HG02970 (cell line): ENCODE results near the gene MCRIP1.

ENCODE experiments used
- ATAC-seq: cut with Tn5 transposase; IDR thresholded peaks from one replicate; pipeline ENCODE4 v1.9.1; 2021; ENCODE audit warnings: mild to moderate bottlenecking, moderate library complexity, moderate number of reproducible peaks; ENCODE audit not compliant: unreplicated experiment, low FRiP score

Gene MCRIP1

GRCh38 chr17:81822996-81823819 is 9.9 kb downstream of the MCRIP1 start:
- ATAC-seq, result no peak

- no peak for ATAC-seq
Observed at GRCh38 chr17:81822312-81822637, 10.8 kb downstream of the MCRIP1 start.

- no peak for ATAC-seq
Observed at GRCh38 chr17:81821603-81822311, 11.3 kb downstream of the MCRIP1 start.

- ATAC-seq, result no peak
Observed at GRCh38 chr17:81821147-81821546, 11.9 kb downstream of the MCRIP1 start.

GRCh38 chr17:81819708-81820107 is 13.4 kb downstream of the MCRIP1 start:
- ATAC-seq, result no peak

GRCh38 chr17:81817758-81818147 is 15.3 kb downstream of the MCRIP1 start:
- no peak for ATAC-seq

GRCh38 chr17:81815646-81815986 is 17.5 kb downstream of the MCRIP1 start:
- ATAC-seq, result no peak

GRCh38 chr17:81814748-81815645 is 18.1 kb downstream of the MCRIP1 start:
- ATAC-seq, result no peak

GRCh38 chr17:81813861-81814683 is 19.0 kb downstream of the MCRIP1 start:
- no peak for ATAC-seq

- ATAC-seq, result no peak
Observed at GRCh38 chr17:81813371-81813684, 19.8 kb downstream of the MCRIP1 start.

- no peak for ATAC-seq
Observed at GRCh38 chr17:81812571-81813370, 20.3 kb downstream of the MCRIP1 start.

- no peak for ATAC-seq
Observed at GRCh38 chr17:81811705-81812570, 21.2 kb downstream of the MCRIP1 start.

GRCh38 chr17:81810892-81811704 is 22.0 kb downstream of the MCRIP1 start:
- no peak for ATAC-seq

GRCh38 chr17:81810476-81810875 is 22.6 kb downstream of the MCRIP1 start:
- no peak for ATAC-seq

- no peak for ATAC-seq
Observed at GRCh38 chr17:81809556-81809998, 23.5 kb downstream of the MCRIP1 start.

GRCh38 chr17:81808778-81809555 is 24.1 kb downstream of the MCRIP1 start:
- ATAC-seq, result no peak

GRCh38 chr17:81807839-81808238 is 25.3 kb downstream of the MCRIP1 start:
- ATAC-seq, result no peak
